Measurements from ENCODE around the gene BANF1.

GRCh38 chr11:66050581-66051231, 48.4 kb downstream of the BANF1 start:
- TF ChIP-seq NR2C1 (IDR thresholded peaks at IDR 0.05) = no peak
- no peak for TF ChIP-seq BCL11A (IDR thresholded peaks at IDR 0.05; ENCODE audit: low read depth, low read length)
- TF ChIP-seq CEBPB (IDR thresholded peaks at IDR 0.05; ENCODE audit: borderline replicate concordance in 1 of 2, low read depth in 2 of 2, low read length in 2 of 2) = no peak
- no peak for TF ChIP-seq CTCF (IDR thresholded peaks at IDR 0.05 in 2 of 3, conservative IDR thresholded peaks at IDR 0.05 in 1 of 3; ENCODE audit: control insufficient read depth in 2 of 3, extremely low read depth in 1 of 3, insufficient read depth in 1 of 3, low read depth in 3 of 3, low read length in 3 of 3)
- no peak for TF ChIP-seq ZNF274 (IDR thresholded peaks at IDR 0.05; ENCODE audit: insufficient read depth, insufficient read length)
- no peak for TF ChIP-seq POLR2AphosphoS5 (IDR thresholded peaks at IDR 0.05; ENCODE audit: low read length)
- TF ChIP-seq DPF2 (IDR thresholded peaks at IDR 0.05) = no peak
- no peak for TF ChIP-seq ZBTB33 (IDR thresholded peaks at IDR 0.05)
- TF ChIP-seq JUND (IDR thresholded peaks at IDR 0.05; ENCODE audit: low read depth, low read length) = no peak
- no peak for TF ChIP-seq POLR2A (IDR thresholded peaks at IDR 0.05; ENCODE audit: low read depth, low read length)
- TF ChIP-seq CBX3 (IDR thresholded peaks at IDR 0.05; ENCODE audit: borderline replicate concordance, low read depth) = no peak
- TF ChIP-seq FOS (IDR thresholded peaks at IDR 0.05; ENCODE audit: borderline replicate concordance, extremely low read depth, insufficient read length) = no peak
- TF ChIP-seq EZH2 (IDR thresholded peaks at IDR 0.05; ENCODE audit: borderline replicate concordance, control insufficient read depth, low read depth, low read length) = no peak
- TF ChIP-seq YY1 (IDR thresholded peaks at IDR 0.05; ENCODE audit: low read depth, low read length) = no peak
